HL-60 (cell line): ENCODE measurements around the gene GNG11.

ENCODE experiments used
- CTCF ChIP-seq: IDR thresholded peaks from one replicate; pipeline ENCODE4 v1.5.1; 2011; ENCODE audit warnings: low read length, control low read depth, inconsistent platforms; ENCODE audit not compliant: insufficient read depth
- GABPA ChIP-seq: IDR thresholded peaks from 2 replicates; pipeline ENCODE4 v1.6.1; 2012; ENCODE audit warnings: low read depth
- POLR2AphosphoS5 ChIP-seq: IDR thresholded peaks from 2 replicates; pipeline ENCODE4 v1.6.1; 2012; ENCODE audit warnings: low read depth
- REST ChIP-seq: IDR thresholded peaks from 2 replicates; pipeline ENCODE4 v1.6.1; 2012; ENCODE audit warnings: low read depth; ENCODE audit not compliant: insufficient replicate concordance
- SPI1 ChIP-seq: IDR thresholded peaks from 2 replicates; pipeline ENCODE4 v1.6.1; 2012; ENCODE audit warnings: low read depth, mild to moderate bottlenecking, borderline replicate concordance

- no peak for TF ChIP-seq CTCF
- TF ChIP-seq POLR2AphosphoS5: no peak
- no peak for TF ChIP-seq REST
- TF ChIP-seq SPI1: no peak
- no peak for TF ChIP-seq GABPA
These were observed 23.5 kb downstream of the GNG11 start for GRCh38 chr7:93945083-93945482.
